ENCODE data around the gene DBH.

DBH gene

GRCh38 chr9:133628766-133629165 is 7.4 kb upstream of the DBH start:
- DNase-seq: no peak

- no peak for DNase-seq
Measured at GRCh38 chr9:133629221-133630110, 6.7 kb upstream of the DBH start.

GRCh38 chr9:133631111-133631510 is 5.1 kb upstream of the DBH start:
- no peak for DNase-seq

- DNase-seq: no peak
Measured at GRCh38 chr9:133632806-133633680, 3.1 kb upstream of the DBH start.

- DNase-seq: no peak
Measured at GRCh38 chr9:133633681-133634080, 2.5 kb upstream of the DBH start.

GRCh38 chr9:133634081-133634691 is 2.0 kb upstream of the DBH start:
- no peak for DNase-seq

- no peak for DNase-seq
Measured at GRCh38 chr9:133635098-133635497, 1.1 kb upstream of the DBH start.

GRCh38 chr9:133636902-133637301 is 739 bp downstream of the DBH start:
- no peak for DNase-seq

GRCh38 chr9:133637451-133638055 is 1.4 kb downstream of the DBH start:
- no peak for DNase-seq

- DNase-seq: no peak
Measured at GRCh38 chr9:133638076-133638475, 1.9 kb downstream of the DBH start.

GRCh38 chr9:133638711-133639110 is 2.5 kb downstream of the DBH start:
- no peak for DNase-seq

GRCh38 chr9:133639613-133640012 is 3.5 kb downstream of the DBH start:
- DNase-seq: no peak

GRCh38 chr9:133640160-133640559 is 4.0 kb downstream of the DBH start:
- DNase-seq: no peak

GRCh38 chr9:133640580-133641395 is 4.6 kb downstream of the DBH start:
- DNase-seq: no peak

GRCh38 chr9:133641396-133641655 is 5.2 kb downstream of the DBH start:
- DNase-seq: no peak

- DNase-seq: no peak
Measured at GRCh38 chr9:133641861-133642595, 5.9 kb downstream of the DBH start.

GRCh38 chr9:133642708-133643361 is 6.7 kb downstream of the DBH start:
- DNase-seq: no peak

- DNase-seq: no peak
Measured at GRCh38 chr9:133643362-133643755, 7.2 kb downstream of the DBH start.

GRCh38 chr9:133643978-133644760 is 8.0 kb downstream of the DBH start:
- DNase-seq: no peak
